Stimulated activated CD4-positive, alpha-beta T cell treated with anti-CD3 and anti-CD28 coated beads, Interleukin-12 subunit alpha, Interleukin-12 subunit beta, amount 100 ng/mL, for 48 hours (primary cell): ENCODE results near the gene PPM1M.

Source experiments
- DNase-seq, 3 donors: peaks; one replicate each; pipeline ENCODE4 v3.0.0-alpha.2; 2020; ENCODE audit warnings: low read depth in 2 of 3, low spot score in 1 of 3

PPM1M gene, protein sequence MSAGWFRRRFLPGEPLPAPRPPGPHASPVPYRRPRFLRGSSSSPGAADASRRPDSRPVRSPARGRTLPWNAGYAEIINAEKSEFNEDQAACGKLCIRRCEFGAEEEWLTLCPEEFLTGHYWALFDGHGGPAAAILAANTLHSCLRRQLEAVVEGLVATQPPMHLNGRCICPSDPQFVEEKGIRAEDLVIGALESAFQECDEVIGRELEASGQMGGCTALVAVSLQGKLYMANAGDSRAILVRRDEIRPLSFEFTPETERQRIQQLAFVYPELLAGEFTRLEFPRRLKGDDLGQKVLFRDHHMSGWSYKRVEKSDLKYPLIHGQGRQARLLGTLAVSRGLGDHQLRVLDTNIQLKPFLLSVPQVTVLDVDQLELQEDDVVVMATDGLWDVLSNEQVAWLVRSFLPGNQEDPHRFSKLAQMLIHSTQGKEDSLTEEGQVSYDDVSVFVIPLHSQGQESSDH

GRCh38 chr3:52245322-52246263 is at the start of gene PPM1M:
TSS of gene PPM1M (plus strand) at chr3:52245759. CDS start at chr3:52245825, 66 bp downstream.
- DNase-seq = no peak

- no peak for DNase-seq
These were observed 49.7 kb upstream of the PPM1M start for GRCh38 chr3:52195823-52196331.

GRCh38 chr3:52196977-52197376 is 48.6 kb upstream of the PPM1M start:
- no peak for DNase-seq

- no peak for DNase-seq
These were observed 48.1 kb upstream of the PPM1M start for GRCh38 chr3:52197499-52197841.

DNA sequence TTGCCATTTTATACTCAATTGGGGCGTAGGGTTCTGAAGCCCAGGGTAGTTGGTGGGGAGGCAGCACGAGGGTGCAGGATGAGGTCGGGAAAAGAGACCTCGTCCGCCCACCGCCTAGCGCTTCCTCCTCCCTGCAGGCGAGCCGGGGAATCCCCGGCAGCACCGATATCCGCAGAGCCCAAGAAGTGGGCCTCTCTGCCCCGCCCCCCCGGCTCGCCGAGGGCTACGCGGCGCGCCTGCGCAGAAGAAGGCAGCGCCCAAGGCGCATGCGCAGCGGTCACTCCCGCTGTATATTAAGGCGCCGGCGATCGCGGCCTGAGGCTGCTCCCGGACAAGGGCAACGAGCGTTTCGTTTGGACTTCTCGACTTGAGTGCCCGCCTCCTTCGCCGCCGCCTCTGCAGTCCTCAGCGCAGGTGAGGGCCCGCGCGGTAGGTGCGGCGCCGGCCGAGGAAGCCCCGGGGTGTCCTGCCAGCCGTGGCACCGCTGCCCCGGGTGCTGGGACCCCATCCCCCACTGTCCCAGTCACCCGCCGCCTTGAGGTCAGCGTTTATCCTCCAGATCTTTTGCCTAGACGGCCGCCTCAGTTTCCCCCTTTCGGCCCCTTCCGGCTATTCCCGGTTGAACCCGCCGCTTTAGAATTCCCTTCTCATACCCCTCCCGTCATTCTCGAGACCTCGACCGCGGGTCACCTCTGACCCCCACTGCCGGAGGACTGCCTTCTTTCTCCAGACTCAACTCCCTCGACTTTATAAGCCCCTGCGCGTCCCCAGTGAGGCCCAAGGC is 47.5 kb upstream of the PPM1M start, which contains the start of gene ALAS1:
Gene ALAS1 (plus strand): TSS at position 319 of the 784 bp plus-strand sequence. CDS start 1,082 bp downstream, outside the sequence.
- DNase-seq = peak; percentile 83 to 92 (median 91)

DNA sequence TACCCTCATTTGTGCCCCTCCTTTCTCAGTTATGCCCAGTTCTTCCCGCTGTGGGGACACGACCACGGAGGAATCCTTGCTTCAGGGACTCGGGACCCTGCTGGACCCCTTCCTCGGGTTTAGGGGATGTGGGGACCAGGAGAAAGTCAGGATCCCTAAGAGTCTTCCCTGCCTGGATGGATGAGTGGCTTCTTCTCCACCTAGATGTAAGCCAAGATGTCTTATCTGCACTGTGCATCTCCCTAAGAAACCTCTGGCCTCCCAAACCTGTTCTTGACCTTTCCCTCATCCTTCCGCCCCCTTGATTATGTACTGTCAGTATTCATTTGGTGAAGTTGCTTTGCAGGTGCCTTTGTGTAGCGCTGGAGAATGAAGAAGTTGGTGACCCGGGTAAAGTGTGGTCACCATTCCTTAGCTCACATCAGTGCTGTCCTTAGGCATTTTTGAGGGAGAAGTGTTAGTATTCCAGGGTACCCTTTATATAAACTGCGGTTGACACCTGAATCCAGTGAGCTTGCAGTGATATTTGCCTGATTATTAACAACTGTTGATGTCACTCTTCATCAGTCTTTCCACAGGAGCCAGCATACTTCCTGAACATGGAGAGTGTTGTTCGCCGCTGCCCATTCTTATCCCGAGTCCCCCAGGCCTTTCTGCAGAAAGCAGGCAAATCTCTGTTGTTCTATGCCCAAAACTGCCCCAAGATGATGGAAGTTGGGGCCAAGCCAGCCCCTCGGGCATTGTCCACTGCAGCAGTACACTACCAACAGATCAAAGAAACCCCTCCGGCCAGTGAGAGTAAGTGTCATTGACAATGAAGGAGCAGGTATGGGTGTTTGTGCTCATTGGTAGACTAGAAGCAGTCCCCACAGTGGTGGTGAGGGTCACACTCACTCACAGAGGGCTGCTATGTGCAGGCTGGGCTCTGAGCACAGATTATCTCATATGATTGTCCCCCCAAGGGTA is 46.6 kb upstream of the PPM1M start:
- DNase-seq = no peak

DNA sequence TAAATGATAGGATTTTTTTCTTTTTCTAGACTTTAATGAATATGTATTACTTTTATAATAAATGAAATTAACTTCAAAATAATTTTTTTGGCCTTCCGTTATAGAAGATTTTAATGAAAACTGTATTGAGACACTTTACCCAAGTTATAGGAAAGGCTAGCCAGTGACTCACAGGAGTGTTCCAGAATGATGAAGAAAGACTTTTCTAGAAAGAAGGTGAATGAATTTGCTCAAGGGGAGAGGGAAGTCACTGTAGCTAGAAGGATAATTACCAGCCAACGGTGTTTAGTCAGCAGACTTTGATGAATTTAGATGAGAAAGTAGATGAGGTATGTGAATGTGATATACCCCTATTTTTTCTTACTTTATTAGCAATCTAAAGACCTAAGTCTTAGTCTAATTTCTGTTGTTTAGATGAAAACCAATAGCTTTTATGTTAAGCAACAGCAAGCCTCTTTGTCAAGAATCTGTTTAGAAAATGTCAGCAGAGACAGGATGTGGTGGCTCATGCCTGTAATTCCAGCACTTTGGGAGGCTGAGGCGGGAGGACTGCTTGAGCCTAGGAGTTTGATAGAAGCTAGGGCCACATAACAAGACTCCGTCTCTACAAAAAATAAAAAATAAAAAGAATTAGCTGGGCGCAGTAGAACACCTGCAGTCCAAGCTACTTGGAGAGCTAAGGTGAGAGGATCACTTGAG is 44.4 kb upstream of the PPM1M start:
- no peak for DNase-seq

- DNase-seq = no peak
These were observed 43.0 kb upstream of the PPM1M start for GRCh38 chr3:52202384-52203077.

GRCh38 chr3:52203701-52204100 is 41.9 kb upstream of the PPM1M start:
- no peak for DNase-seq

DNA sequence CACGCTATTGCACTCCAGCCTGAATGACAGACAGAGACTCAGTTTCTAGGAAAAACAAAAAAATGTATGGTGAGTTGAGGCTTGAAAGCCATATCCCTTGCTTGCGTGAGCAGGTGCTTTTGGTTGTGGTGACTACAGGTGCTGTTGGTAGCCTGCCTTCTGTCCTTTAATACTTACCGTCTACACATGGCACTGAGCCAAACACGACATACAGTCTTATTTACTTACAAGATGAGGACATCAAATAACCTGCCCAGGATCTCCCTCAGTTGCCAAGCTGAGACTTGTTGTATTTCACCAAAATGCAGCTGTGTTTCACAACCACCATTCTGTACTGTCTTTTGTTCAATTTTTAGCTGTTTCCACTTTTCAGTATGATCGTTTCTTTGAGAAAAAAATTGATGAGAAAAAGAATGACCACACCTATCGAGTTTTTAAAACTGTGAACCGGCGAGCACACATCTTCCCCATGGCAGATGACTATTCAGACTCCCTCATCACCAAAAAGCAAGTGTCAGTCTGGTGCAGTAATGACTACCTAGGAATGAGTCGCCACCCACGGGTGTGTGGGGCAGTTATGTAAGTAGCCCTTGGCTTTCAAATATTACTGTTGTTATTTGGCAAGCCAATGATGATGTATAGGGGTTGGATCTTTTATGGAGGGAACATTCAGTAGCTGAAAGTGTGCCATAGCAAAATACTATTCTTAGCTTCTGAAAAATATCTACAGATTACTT is 41.1 kb upstream of the PPM1M start:
- DNase-seq = no peak

GRCh38 chr3:52205727-52206372 is 39.7 kb upstream of the PPM1M start:
- no peak for DNase-seq

DNA sequence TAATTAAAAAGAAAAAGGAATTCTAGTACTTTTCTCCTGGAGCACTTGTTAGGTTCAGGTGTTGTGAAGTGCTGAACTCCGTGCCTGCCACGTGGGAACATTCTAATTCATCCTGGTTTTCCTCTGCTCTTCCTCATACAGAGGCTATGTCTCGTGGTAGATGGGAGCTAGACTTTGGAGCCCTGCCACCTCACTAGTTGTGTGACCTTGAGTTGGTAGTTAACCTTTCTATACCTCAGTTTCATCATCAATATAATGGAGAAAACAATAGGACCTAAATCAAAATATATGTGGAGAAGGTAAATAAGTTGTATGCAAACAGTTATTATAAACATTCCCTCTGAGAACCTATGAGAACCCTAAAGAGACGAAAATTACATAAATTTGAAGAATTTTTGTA is 37.0 kb upstream of the PPM1M start:
- DNase-seq = no peak

- DNase-seq = no peak
These were observed 35.5 kb upstream of the PPM1M start for GRCh38 chr3:52210037-52210436.

GRCh38 chr3:52210550-52211046 is 35.0 kb upstream of the PPM1M start:
- no peak for DNase-seq

DNA sequence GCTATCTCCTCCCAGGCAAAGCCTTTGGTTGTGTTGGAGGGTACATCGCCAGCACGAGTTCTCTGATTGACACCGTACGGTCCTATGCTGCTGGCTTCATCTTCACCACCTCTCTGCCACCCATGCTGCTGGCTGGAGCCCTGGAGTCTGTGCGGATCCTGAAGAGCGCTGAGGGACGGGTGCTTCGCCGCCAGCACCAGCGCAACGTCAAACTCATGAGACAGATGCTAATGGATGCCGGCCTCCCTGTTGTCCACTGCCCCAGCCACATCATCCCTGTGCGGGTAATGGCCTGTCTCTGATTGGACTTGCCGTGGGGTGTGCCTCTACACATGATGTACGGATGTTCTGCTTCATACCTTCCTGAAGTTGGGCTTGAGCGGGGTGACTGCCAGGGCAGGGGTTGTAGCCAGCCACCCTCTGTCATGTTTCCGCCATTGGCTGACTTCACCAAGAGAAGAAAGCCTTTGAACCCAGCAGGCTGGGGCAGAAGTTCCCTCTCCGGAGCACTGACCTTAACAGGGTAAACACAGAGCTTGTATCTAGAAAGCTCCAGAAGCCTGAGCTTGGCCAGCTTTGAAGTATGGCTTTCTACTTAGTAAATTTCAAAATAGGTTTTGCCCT is 34.2 kb upstream of the PPM1M start:
- no peak for DNase-seq

DNA sequence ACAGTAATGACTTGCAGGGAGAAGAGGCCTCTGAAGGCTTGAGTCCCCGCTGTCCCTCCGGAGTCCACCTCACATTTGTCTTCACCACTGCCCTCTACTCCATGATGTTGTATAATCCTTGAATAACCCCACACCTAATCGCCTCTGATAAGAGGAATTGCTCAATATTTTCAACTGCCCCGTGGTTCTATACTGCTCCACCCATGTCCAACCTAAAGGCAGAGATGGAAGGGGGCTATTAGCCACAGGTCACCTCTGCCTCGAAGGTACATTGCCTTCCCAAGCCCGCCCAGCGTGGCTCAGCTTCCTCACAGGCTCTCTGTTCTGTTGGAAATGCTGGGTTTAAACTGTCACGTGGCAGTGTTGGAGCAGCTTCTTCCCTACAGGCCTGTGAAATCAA is 32.6 kb upstream of the PPM1M start:
- DNase-seq = no peak

DNA sequence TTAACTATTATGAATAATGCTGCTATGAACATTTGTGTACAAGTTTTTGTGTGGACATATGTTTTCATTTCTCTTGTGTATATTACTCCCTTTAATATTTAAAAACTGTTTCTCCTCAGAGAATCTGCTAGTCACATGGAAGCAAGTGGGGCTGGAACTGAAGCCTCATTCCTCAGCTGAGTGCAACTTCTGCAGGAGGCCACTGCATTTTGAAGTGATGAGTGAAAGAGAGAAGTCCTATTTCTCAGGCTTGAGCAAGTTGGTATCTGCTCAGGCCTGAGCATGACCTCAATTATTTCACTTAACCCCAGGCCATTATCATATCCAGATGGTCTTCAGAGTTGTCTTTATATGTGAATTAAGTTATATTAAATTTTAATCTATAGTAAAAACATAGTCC is 31.7 kb upstream of the PPM1M start:
- no peak for DNase-seq
